GM10266 (cell line): ENCODE results near the gene AGAP3.

Source experiments
- DNase-seq: peaks from one replicate; pipeline ENCODE4 v3.0.0; 2012; ENCODE audit errors: extremely low spot score
- TF ChIP-seq, protein P1 (sequence below): IDR thresholded peaks from 2 replicates; pipeline ENCODE4 v1.5.1; 2012; ENCODE audit warnings: mild to moderate bottlenecking, low read depth; ENCODE audit not compliant: control insufficient read depth, insufficient read depth; ENCODE audit errors: missing control alignments

The AGAP3 gene

GRCh38 chr7:151152643-151153513 lies 66.6 kb downstream of the AGAP3 start:
- no peak for DNase-seq
- TF ChIP-seq, protein P1, sequence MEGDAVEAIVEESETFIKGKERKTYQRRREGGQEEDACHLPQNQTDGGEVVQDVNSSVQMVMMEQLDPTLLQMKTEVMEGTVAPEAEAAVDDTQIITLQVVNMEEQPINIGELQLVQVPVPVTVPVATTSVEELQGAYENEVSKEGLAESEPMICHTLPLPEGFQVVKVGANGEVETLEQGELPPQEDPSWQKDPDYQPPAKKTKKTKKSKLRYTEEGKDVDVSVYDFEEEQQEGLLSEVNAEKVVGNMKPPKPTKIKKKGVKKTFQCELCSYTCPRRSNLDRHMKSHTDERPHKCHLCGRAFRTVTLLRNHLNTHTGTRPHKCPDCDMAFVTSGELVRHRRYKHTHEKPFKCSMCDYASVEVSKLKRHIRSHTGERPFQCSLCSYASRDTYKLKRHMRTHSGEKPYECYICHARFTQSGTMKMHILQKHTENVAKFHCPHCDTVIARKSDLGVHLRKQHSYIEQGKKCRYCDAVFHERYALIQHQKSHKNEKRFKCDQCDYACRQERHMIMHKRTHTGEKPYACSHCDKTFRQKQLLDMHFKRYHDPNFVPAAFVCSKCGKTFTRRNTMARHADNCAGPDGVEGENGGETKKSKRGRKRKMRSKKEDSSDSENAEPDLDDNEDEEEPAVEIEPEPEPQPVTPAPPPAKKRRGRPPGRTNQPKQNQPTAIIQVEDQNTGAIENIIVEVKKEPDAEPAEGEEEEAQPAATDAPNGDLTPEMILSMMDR, result no peak

- TF ChIP-seq, protein P1, result no peak
- no peak for DNase-seq
Observed at GRCh38 chr7:151157645-151158329, 71.5 kb downstream of the AGAP3 start.

DNA sequence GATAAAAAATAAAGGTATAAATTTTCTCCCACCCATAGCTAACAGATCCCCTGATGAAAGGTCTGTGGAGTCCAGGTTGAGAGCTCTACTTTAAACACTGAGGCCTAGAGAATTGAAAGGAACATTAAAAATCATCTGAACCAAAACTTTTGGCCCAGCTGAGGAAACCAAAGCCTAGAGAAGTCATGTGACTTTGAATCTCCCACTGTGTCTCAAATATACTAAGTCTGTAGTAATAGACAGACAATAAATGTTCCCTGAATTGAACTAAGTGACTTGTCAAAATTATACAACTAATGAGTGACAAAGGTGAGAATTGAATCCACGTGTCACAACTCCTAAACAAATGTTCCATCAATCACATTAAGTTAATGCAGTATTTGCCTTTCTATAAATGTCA lies 75.5 kb downstream of the AGAP3 start:
- DNase-seq, result no peak
- TF ChIP-seq, protein P1, result no peak

GRCh38 chr7:151166629-151167196 lies 80.4 kb downstream of the AGAP3 start:
- TF ChIP-seq, protein P1, result no peak

GRCh38 chr7:151167197-151167961 lies 81.1 kb downstream of the AGAP3 start, which contains the start of gene GBX1:
Gene GBX1, minus strand, starts transcription at chr7:151167694. Its CDS starts 146 bp downstream, at chr7:151167548.
- TF ChIP-seq, protein P1, result no peak
- no peak for DNase-seq

More at GRCh38 chr7:151166629-151167196, 80.4 kb downstream of the AGAP3 start:
- no peak for DNase-seq

DNA sequence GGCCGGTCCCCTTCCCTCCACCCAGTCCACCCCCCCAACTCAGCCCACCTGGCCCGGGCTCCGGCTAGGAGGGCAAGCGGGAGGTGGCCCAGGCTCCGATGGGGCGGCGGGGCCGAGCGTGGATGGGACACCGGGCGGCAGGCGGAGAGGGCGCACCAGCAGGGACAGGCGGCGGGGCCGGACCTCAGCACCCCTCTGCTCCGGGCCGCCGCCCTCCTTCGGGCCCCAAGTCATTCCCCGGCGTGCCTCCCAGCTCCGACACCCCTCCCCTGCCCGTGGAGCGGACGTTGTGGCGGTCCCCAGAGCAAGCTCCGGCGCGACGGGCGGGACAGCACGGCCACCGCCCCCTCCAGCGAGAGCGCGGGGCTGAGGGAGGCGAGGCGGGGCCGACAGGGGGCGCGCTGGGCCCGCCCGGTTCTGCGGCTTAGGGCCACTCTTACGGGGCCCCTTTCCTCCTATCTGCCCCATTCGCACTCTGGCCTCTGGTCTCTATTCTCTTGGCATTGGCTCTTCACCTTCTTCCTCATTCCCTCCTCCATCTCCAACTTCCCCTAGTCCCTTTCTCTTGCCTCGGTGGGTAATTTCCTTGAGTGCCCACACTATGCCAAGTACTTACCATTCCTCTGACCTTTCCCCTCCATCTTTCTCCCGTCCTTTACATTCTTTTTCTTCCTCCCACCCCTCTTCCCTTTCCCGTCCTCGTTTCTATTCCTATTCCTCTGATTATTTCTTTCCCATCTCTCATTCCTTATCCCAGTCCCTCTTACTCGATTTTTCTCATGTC lies 81.9 kb downstream of the AGAP3 start:
- DNase-seq, result peak; percentile 88
- TF ChIP-seq, protein P1, result peak; percentile 78
